HFFc6 (cell line): ENCODE results near the gene STOX2. TPM values are rescaled to one million over a fixed set of nuclear protein-coding genes. Genes with fewer than 3 reads are reported as not detected.

Experiments
- DNase-seq: peaks from one replicate; pipeline ENCODE4 v3.0.0-alpha.2; 2018
- H3K27ac Mint-ChIP-seq: 2 replicates; pipeline ENCODE4 v1.8.0; 2020; ENCODE audit warnings: mild to moderate bottlenecking, mixed read lengths
- H3K27me3 Mint-ChIP-seq: 2 replicates; pipeline ENCODE4 v1.8.0; 2021; ENCODE audit warnings: mild to moderate bottlenecking, moderate library complexity, mixed read lengths; ENCODE audit not compliant: insufficient read depth
- H3K36me3 Mint-ChIP-seq: 2 replicates; pipeline ENCODE4 v1.8.0; 2021; ENCODE audit warnings: low read depth, mixed read lengths
- H3K4me1 Mint-ChIP-seq: 2 replicates; pipeline ENCODE4 v1.8.0; 2020; ENCODE audit warnings: low read depth, mixed read lengths
- H3K4me3 Mint-ChIP-seq: 2 replicates; pipeline ENCODE4 v1.8.0; 2020; ENCODE audit warnings: mild to moderate bottlenecking, moderate library complexity, mixed read lengths
- H3K9me3 Mint-ChIP-seq: 2 replicates; pipeline ENCODE4 v1.8.0; 2020; ENCODE audit warnings: mild to moderate bottlenecking, mixed read lengths
- CTCF ChIP-seq: fragments of 200-600 bp; sonication (generic); IDR thresholded peaks from 2 replicates; pipeline ENCODE4 v1.5.0; 2021; ENCODE audit warnings: antibody characterized with exemption, mild to moderate bottlenecking
- total RNA-seq, 6 experiments: library from RNA; stranded (reverse); fragmentation: NEBNext Ultra II Directional; extraction: Animal tissue kit (Norgen Biotek cat#: 25700); gene quantifications; 2 replicates in 1 of 6; 3 replicates in 5 of 6; pipeline ENCODE4 v1.2.3, GENCODE V29; 2021

The STOX2 gene
- total RNA-seq, 6 experiments from 2014 or later: 0.07 to 0.17 TPM; not detected in 4

- Mint-ChIP-seq H3K4me1 (no peaks in the 10 kb centered on the region), H3K9me3 (no peaks in the 10 kb centered on the region; the same call in 1 of the 2 replicates), H3K27ac (no peak overlapping the region), H3K27me3 (peaks cover 18% of the 10 kb centered on the region), H3K36me3 (no peaks in the 10 kb centered on the region), H3K4me3 (no peak overlapping the region)
- TF ChIP-seq CTCF: no peak
- no peak for DNase-seq
These were observed 44.4 kb upstream of the STOX2 start for GRCh38 chr4:183860731-183861130.

- H3K9me3 Mint-ChIP-seq: no peaks in the 10 kb centered on the region; the same call in 1 of the 2 replicates
- H3K4me1 Mint-ChIP-seq: no peaks in the 10 kb centered on the region
- H3K4me3 Mint-ChIP-seq: no peak overlapping the region
- TF ChIP-seq CTCF: no peak
- DNase-seq: no peak
- no peaks in the 10 kb centered on the region for H3K36me3 Mint-ChIP-seq
- no peak overlapping the region for H3K27ac Mint-ChIP-seq
- H3K27me3 Mint-ChIP-seq: peaks cover 19% of the 10 kb centered on the region
These were observed 43.7 kb upstream of the STOX2 start for GRCh38 chr4:183861426-183861825.

- no peak for TF ChIP-seq CTCF
- no peak for DNase-seq
- no peaks in the 10 kb centered on the region; the same call in 1 of the 2 replicates for H3K9me3 Mint-ChIP-seq
- peaks cover 26% of the 10 kb centered on the region for H3K27me3 Mint-ChIP-seq
- no peaks in the 10 kb centered on the region for H3K4me1 Mint-ChIP-seq
- no peak overlapping the region for H3K4me3 Mint-ChIP-seq
- no peaks in the 10 kb centered on the region for H3K36me3 Mint-ChIP-seq
- H3K27ac Mint-ChIP-seq: no peak overlapping the region
These were observed 41.8 kb upstream of the STOX2 start for GRCh38 chr4:183863155-183863825.

- H3K4me3 Mint-ChIP-seq: no peak overlapping the region
- no peaks in the 10 kb centered on the region; the same call in 1 of the 2 replicates for H3K9me3 Mint-ChIP-seq
- no peak for DNase-seq
- H3K27ac Mint-ChIP-seq: no peak overlapping the region
- TF ChIP-seq CTCF: no peak
- H3K27me3 Mint-ChIP-seq: peaks cover 20% of the 10 kb centered on the region
- H3K36me3 Mint-ChIP-seq: no peaks in the 10 kb centered on the region
- no peaks in the 10 kb centered on the region for H3K4me1 Mint-ChIP-seq
These were observed 37.9 kb upstream of the STOX2 start for GRCh38 chr4:183867247-183867646.

GRCh38 chr4:183870997-183871396 lies 34.1 kb upstream of the STOX2 start:
- H3K27ac Mint-ChIP-seq: no peak overlapping the region
- peaks cover 15% of the 10 kb centered on the region for H3K27me3 Mint-ChIP-seq
- H3K9me3 Mint-ChIP-seq: no peaks in the 10 kb centered on the region
- DNase-seq: no peak
- TF ChIP-seq CTCF: no peak
- H3K36me3 Mint-ChIP-seq: no peaks in the 10 kb centered on the region
- H3K4me3 Mint-ChIP-seq: no peak overlapping the region
- peaks cover under 1% of the 10 kb centered on the region; the same call in 1 of the 2 replicates for H3K4me1 Mint-ChIP-seq
